Loucy (cell line): ENCODE measurements around the gene TMEM86A.

Experiments used
- EZH2phosphoT487 ChIP-seq: fragments of 200-600 bp; IDR thresholded peaks from 2 replicates; pipeline ENCODE4 v1.6.1; 2018; ENCODE audit warnings: antibody characterized with exemption, mild to moderate bottlenecking, moderate library complexity, borderline replicate concordance
- TF ChIP-seq, protein P1 (sequence below): fragments of 200-600 bp; sonication (generic); conservative IDR thresholded peaks from 2 replicates; pipeline ENCODE4 v1.5.1; 2014; ENCODE audit warnings: mild to moderate bottlenecking, antibody characterized with exemption, low read length

DNA sequence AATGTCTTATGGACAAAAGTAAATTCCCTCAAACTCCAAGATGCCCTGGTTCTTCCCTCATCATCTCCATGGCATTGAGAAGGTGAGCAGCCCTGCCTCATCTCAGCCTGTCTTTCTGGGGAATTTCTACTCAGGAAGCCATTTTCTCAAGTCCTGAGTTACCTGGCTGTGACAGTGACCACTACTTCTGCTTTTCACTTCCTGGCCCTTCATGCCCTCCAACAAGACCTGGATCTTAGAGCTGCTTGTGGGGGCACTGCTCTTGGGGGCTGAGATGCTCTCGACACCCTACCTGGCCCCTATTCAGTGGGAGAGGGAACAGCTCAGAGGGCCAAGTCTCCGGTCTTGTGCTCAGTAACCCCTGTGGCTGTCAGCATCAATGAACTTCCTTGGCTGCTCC is 32.9 kb downstream of the TMEM86A start:
- TF ChIP-seq, protein P1, sequence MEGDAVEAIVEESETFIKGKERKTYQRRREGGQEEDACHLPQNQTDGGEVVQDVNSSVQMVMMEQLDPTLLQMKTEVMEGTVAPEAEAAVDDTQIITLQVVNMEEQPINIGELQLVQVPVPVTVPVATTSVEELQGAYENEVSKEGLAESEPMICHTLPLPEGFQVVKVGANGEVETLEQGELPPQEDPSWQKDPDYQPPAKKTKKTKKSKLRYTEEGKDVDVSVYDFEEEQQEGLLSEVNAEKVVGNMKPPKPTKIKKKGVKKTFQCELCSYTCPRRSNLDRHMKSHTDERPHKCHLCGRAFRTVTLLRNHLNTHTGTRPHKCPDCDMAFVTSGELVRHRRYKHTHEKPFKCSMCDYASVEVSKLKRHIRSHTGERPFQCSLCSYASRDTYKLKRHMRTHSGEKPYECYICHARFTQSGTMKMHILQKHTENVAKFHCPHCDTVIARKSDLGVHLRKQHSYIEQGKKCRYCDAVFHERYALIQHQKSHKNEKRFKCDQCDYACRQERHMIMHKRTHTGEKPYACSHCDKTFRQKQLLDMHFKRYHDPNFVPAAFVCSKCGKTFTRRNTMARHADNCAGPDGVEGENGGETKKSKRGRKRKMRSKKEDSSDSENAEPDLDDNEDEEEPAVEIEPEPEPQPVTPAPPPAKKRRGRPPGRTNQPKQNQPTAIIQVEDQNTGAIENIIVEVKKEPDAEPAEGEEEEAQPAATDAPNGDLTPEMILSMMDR = no peak
- no peak for TF ChIP-seq EZH2phosphoT487
